ENCODE data around the gene ENTHD1.

DNA sequence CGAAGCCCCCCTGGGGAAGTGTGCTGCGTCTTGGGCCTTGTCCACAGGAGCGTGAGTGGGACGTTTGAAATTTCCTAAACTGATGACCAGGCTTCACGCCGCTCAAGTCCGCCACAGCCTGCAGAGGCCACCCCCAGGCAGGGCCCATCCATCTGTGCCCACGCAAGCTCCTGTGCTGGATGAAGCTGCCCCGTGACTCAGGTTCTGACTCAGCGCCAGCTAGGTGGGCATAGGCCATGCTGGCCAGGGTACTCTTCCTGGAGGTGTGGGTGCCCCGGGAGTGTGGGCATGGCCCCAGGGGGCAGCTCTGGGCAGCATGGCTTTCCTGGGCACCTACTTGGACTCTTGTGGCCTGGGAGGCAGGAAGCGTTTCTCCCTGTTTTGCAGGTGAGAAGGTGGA lies 188.2 kb downstream of the ENTHD1 start:
- TF ChIP-seq POLR2A (IDR thresholded peaks at IDR 0.05): no peak
- TF ChIP-seq, protein P1, sequence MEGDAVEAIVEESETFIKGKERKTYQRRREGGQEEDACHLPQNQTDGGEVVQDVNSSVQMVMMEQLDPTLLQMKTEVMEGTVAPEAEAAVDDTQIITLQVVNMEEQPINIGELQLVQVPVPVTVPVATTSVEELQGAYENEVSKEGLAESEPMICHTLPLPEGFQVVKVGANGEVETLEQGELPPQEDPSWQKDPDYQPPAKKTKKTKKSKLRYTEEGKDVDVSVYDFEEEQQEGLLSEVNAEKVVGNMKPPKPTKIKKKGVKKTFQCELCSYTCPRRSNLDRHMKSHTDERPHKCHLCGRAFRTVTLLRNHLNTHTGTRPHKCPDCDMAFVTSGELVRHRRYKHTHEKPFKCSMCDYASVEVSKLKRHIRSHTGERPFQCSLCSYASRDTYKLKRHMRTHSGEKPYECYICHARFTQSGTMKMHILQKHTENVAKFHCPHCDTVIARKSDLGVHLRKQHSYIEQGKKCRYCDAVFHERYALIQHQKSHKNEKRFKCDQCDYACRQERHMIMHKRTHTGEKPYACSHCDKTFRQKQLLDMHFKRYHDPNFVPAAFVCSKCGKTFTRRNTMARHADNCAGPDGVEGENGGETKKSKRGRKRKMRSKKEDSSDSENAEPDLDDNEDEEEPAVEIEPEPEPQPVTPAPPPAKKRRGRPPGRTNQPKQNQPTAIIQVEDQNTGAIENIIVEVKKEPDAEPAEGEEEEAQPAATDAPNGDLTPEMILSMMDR (IDR thresholded peaks at IDR 0.05): no peak
